HG02763 (cell line): ENCODE results near the gene FXYD5.

ENCODE experiments used
- ATAC-seq: cut with Tn5 transposase; IDR thresholded peaks from one replicate; pipeline ENCODE4 v1.9.1; 2021; ENCODE audit warnings: mild to moderate bottlenecking, moderate library complexity; ENCODE audit not compliant: unreplicated experiment

Gene FXYD5

DNA sequence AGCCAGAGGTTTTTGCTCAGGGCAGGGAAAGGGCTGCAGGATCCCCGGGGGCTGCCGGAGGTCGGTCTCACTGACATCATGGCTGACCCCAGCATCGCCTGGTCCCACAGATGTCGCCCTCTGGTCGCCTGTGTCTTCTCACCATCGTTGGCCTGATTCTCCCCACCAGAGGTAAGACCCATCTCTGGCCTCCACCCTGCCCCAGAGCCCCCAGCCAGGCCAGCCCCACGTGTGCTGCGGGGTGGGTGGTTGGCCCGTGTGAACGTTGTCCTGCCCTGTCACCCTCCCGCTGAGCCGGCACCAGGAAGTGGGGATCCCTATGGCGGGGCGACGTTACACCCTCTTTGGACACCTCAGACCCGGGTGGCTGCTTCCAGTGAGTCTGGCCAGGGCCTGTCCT, 906 bp downstream of the FXYD5 start:
- peak; percentile 29 for ATAC-seq

DNA sequence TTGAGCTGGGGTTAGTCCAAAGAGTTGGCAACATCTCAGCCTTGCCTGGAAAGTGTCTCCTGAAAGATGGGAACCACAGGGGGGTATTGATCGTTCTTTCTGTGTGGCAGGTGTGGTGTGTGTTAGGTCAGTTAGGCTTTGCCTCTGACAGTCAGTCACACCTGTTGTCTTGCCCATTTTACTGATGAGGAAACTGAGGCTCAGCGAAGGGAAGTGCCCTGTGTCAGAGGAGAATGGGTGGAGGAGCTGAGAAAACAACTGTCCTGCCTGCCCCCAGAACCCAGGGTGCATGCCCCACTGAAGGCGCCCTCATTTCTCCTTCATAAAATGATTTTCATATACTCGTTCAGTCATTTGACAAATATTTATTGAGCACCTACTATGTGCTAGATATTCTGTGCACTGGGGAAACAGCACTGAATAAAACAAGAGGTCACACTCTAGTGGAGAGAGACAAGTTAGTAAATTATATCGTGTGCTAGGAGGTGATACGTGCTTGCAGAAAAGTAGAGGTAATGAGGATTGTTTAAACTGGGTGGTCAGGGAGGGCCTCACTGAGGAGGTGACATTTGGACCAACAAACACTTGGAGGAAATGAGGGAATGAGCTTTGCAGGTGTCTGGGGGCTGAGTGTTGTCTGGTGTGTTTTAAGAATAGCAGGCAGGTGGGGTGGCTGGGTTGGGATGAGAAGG, 1.6 kb downstream of the FXYD5 start:
- ATAC-seq = no peak

DNA sequence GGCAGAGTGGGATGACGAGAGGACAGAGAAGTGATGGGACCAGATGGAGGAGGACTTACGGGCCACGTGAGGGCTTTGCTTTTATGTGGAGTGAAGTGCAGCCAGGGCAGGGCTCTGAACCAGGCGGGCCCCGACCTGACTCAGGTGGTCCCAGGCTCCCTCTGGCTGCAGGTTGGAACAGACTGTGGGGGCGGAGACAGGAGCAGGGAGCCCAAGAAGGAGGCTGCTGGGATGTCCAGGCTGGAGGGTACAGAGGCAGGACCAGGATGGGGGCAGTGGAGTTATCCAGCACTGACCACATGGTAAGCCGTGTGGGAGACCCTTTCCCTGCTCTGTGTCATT, 2.1 kb downstream of the FXYD5 start:
- no peak for ATAC-seq

- no peak for ATAC-seq
These were observed 2.9 kb downstream of the FXYD5 start for GRCh38 chr19:35157431-35157830.

GRCh38 chr19:35159606-35160005, 5.1 kb downstream of the FXYD5 start:
- ATAC-seq = no peak

- no peak for ATAC-seq
These were observed 6.3 kb downstream of the FXYD5 start for GRCh38 chr19:35160629-35161433.

DNA sequence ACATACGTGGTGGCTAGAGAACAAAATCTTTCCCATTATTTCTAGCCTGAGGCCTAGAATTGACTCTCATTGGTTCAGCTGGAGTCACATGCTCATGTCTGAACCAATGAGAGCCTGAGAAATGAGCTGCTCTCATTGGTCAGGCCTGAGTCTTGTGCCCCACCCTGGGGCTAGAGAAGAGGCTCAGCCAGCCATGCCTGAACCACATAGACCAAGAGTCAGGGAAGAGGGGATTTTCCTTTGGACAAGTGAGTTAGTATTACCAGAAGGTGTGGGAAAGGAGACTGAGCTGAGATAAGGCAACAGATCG, 6.9 kb downstream of the FXYD5 start:
- ATAC-seq = no peak

DNA sequence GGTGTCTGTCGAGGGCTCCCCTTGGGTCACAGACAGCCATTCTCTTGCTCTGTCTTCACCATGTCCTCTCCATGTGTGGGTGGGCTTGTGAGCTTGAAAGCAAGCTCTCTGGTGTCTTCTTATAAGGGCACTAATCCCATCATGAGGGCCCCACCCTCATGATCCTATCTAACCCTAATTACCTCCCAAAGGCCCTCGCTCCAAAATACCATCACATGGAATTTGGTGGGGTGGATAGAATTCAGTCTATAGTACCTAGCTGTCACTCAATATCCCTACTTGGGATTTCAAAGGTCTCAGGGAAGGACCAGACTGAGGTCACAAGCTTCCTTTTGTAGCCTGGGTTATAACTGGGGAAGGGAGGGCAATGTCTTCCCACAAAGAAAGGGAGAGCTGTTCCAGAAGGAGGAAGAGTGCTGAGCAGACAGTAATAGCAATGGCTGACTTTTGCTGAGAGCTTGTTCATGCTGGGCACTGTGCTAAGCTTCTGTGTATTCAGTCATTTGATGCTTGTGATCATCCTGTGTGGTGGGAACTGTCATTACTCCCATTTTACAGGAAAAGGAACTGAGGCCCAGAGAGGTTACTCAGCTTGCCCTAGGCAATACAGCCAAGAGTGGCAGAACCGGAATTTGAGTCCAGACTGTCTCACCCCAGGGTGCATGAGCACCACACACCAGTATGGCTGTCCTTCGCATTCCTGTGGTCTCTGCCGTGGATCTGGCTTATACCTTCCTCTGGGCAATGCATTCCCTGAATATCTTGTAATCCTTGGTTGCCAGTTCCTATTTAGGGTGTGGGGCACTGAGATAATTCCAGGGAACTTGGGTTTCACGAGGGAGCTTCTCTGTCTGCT, 8.2 kb downstream of the FXYD5 start:
- ATAC-seq = no peak

GRCh38 chr19:35164418-35164817, 9.9 kb downstream of the FXYD5 start:
- ATAC-seq = no peak

DNA sequence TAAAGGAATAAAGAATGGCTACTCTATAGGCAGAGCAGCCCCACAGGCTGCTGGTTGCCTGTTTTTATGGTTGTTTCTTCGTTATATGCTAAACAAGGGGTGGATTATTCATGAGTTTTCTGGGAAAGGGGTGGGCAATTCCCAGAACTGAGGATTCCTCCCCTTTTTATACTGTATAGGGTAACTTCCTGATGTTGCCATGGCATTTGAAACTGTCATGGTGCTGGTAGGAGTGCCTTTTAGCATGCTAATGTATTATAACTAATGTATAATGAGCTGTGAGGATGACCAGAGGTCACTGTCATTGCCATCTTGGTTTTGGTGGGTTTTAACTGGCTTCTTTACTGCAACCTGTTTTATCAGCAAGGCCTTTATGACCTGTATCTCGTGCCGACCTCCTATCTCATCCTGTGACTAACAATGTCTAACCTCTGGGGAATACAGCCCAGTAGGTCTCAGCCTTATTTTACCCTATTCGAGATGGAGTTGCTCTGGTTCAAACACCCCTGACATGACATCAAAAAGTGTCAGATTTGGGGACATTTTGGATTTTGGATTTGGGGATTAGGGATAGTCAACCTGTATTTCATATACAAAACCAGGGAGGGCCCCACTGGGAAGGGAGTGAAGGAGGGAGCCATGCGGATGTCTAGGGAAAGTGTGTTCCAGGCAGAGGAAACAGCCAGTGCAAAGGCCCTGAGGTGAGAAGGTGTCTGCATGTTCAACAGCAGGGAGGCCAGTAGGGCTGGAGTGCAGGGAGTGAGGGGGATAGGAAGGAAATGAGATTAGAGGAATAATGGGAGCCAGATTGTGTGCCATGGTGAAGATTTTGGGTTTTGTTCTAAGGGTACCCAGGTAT, 10.9 kb downstream of the FXYD5 start:
- ATAC-seq = no peak

DNA sequence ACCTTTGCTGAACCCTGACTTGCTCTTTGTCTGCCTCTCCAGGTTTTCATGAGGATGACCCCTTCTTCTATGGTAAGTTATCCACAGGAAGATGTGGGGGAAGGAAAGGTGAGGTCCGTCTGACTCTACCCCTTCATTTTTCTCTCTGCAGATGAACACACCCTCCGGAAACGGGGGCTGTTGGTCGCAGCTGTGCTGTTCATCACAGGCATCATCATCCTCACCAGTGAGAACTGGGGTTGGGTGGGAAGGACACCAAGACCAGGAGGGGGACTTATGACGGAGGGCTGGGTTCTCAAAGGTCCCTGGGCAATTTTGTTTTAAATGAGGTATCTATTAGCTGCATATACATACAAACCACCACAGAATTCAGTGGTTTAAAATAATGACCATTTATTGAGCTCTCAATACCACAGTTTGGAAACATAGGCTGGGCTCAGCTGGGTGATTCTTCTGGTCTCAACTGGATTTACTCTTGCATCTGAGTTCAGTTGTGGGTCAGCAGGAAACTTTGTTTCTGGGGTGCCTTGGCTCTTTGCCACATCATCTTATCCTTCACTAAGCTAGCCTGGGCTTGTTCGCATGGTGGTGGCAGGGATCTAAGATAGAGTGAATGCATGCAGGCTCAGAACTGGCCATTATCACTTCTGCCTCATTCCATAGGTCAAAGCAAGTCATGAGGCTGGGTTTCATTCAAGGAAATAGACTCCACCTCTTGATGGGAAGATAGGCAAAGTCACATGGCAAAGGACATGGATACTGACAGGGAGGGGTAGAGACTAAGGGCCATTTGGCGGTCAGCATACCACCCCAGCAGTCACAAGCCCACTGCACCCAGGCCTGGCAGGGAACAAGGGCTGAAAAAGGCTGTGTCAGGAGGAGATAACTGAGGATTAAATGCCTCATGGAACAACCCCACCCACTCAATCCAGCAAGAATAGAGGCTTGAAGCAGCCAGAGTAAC, 11.8 kb downstream of the FXYD5 start:
- ATAC-seq = no peak

- no peak for ATAC-seq
These were observed 12.9 kb downstream of the FXYD5 start for GRCh38 chr19:35167251-35168119.

DNA sequence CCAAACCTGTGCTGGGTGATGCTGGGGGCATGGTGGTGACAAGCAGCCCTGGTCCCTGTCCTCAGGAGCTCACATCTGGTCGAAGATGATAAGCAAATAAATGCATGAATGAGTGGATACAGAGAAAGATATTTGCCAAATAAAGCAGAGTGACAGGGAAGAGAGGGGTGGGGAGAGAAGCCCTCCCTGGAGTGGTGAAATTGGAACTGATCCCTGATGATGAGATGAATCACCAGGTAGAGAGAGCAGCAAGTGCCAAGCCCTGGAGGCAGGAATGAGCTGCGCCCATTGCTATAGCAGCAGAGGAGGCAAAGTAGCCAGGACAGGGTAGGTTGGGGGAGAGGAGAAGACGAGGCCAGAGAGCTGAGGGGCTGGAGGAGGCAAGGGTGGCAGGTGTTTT, 13.7 kb downstream of the FXYD5 start:
- no peak for ATAC-seq

DNA sequence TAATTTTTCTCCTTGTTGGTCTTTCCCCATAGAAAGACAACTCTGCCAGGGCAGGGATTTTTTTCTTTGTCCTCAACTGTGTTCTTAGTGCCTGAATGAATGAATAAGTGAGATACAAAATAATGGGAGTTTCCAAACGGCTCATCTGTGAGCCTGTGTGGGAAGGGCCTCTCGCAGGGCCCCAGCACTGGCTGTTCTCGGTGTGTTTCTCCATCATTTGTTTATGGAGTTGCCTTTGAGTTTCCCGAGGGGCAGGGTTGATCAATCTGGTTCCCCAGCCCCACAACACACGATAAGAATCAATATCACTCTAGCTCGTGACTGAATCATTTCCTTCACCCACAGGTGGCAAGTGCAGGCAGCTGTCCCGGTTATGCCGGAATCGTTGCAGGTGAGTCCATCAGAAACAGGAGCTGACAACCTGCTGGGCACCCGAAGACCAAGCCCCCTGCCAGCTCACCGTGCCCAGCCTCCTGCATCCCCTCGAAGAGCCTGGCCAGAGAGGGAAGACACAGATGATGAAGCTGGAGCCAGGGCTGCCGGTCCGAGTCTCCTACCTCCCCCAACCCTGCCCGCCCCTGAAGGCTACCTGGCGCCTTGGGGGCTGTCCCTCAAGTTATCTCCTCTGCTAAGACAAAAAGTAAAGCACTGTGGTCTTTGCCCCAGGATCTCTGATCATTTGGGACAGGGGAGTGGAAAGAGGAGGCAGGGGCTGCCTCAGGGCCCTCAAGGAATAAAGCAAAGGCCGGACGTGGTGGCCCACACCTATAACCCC, 14.9 kb downstream of the FXYD5 start:
- no peak for ATAC-seq

DNA sequence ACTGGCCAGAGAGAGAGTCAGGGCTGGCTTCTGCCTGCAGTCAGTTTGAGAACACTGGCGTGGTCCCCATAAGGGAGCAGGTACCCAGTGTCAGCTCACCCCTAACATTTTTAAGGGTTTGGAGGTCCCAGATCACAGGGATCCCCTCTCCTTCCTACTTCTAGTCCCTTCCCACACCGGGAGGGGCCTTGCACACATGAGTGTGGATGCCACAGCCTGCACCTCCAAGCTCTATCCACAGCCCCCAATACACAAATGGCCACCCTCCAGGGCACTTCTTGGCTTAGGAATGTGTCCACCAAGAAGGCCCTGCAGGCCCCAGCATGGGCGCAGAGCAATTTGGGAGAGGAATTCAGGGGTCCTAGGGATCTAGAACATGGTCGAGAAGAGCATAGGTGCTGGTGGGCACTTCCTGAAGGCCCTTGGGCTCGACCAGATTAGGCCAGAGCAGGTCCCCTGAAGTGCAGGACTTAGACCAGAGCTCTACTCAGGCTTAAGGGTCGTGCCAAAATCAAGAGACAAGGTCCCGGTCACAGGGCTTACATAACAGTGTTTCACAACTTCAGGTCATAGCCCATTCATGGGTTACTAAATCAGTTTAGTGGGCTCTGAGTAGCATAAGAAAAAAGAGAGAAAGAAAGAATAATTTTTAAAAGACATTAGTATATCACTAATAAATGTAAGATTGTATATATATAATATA, 16.0 kb downstream of the FXYD5 start:
- no peak for ATAC-seq

DNA sequence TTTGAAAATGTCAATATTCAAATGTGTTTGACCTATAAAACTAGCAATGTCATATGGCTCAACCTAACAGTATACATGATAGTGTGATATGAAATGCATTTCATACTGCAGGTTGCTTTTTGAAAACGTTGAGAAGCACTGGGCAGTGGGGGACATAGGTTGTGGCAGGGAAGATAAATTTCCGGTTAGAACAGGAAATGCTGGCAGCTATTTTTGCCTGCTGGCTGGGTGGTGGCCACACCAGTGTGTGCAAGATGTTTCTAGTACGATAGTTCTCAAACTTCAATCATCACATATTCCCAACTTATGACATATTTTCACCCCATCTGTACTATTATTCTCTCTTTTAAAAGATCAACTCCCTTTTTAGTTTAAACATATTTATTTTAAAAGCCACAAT, 17.2 kb downstream of the FXYD5 start:
- ATAC-seq = no peak

DNA sequence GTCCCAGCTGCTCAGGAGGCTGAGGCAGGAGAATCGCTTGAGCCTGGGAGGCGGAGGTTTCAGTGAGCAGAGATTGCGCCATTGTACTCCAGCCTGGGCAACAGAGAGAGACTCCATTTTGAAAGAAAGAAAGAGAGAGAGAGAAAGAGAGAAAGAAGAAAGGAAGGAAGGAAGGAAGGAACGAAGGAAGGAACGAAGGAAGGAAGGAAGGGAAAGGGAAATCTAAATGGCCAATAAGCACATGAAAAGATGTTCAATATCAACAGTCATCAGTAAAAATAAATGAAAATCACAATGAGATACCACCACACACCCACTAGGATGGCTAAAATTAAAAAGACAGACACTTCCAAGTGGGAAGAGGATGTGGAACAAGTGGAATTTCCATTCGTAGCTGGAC, 19.7 kb downstream of the FXYD5 start:
- no peak for ATAC-seq

DNA sequence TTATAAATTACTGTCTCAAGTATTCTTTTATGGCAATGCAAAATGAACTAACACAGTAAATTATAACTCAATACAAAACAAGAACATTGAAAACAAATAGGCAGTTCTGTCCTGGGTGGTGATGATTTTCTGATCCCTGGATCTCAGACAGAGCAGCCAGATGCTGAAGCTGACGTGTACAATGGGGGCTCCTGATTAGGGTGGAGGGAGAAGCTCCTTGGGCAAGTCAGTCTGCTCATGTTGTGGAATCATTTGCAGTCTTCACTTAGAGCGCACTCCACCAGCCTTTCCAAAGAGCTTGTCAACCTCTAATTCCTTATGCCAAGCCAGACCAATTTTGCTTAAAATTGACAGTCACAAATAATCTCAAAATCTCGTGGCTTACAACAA, 21.6 kb downstream of the FXYD5 start:
- ATAC-seq = no peak
